H1 (cell line): Measurements from ENCODE around the gene AK5. TPM values are rescaled to one million over a fixed set of nuclear protein-coding genes. Genes with fewer than 3 reads are reported as not detected.

ENCODE experiments used
- CTCF ChIA-PET: fragments of 300-600 bp; sonication (Branson Sonifier 250); formaldehyde crosslinking; loops from one replicate; lab custom pipeline; 2021; ENCODE audit not compliant: partially characterized antibody; lab: Charles Lee
- POLR2A ChIA-PET: fragments of 300-600 bp; sonication (Branson Sonifier 250); formaldehyde crosslinking; loops from one replicate; lab custom pipeline; 2021; ENCODE audit warnings: inconsistent platforms; ENCODE audit not compliant: partially characterized antibody; lab: Charles Lee
- DNase-seq, 2 experiments: peaks; one replicate each; pipeline versions ENCODE4 v3.0.0 to v3.0.0-alpha.2; 2010 to 2022; ENCODE audit warnings: low spot score in 2 of 2, low read depth in 1 of 2, mixed read lengths in 1 of 2
- FAIRE-seq: peaks from 2 replicates; lab custom pipeline; 2011; peaks lifted over from hg19 to GRCh38; lab: Jason Lieb, UNC
- H2AFZ ChIP-seq: 2 replicates; pipeline ENCODE4 v1.8.1; 2012; ENCODE audit warnings: low read length, inconsistent platforms
- H2AK5ac ChIP-seq: 2 replicates; pipeline ENCODE4 v1.6.1; 2013; ENCODE audit warnings: low read depth, low read length
- H2BK120ac ChIP-seq: replicated peaks from 2 replicates; pipeline ENCODE3; 2013; ENCODE audit warnings: low read depth, low read length, inconsistent platforms
- H2BK12ac ChIP-seq: 2 replicates; pipeline ENCODE4 v1.6.1; 2013; ENCODE audit warnings: low read depth, low read length
- H2BK15ac ChIP-seq: 2 replicates; pipeline ENCODE4 v1.6.1; 2013; ENCODE audit warnings: low read length
- H2BK20ac ChIP-seq: 2 replicates; pipeline ENCODE4 v1.6.1; 2013; ENCODE audit warnings: low read length
- H2BK5ac ChIP-seq: 2 replicates; pipeline ENCODE4 v1.6.1; 2013; ENCODE audit warnings: low read depth, low read length
- H3K14ac ChIP-seq: 2 replicates; pipeline ENCODE4 v1.6.1; 2013; ENCODE audit warnings: inconsistent platforms; ENCODE audit not compliant: insufficient read length
- H3K18ac ChIP-seq: 2 replicates; pipeline ENCODE4 v1.6.1; 2013; ENCODE audit warnings: low read length; ENCODE audit errors: extremely low read depth
- H3K23ac ChIP-seq: 2 replicates; pipeline ENCODE4 v1.6.1; 2013; ENCODE audit warnings: inconsistent platforms; ENCODE audit not compliant: insufficient read length
- H3K23me2 ChIP-seq: 2 replicates; pipeline ENCODE4 v1.6.1; 2013; ENCODE audit warnings: low read depth, low read length
- H3K27ac ChIP-seq: 2 replicates; pipeline ENCODE4 v1.6.1; 2011; ENCODE audit warnings: low read depth, low read length, inconsistent platforms
- H3K27me3 ChIP-seq, 4 experiments: replicated peaks in 1 of 4; 1 replicate in 1 of 4; 2 replicates in 3 of 4; pipeline versions ENCODE4 v1.6.1 to v1.8.1; 2011 to 2013; ENCODE audit warnings: low read length in 3 of 4, mild to moderate bottlenecking in 3 of 4, inconsistent platforms in 2 of 4, mixed read lengths in 2 of 4, moderate library complexity in 1 of 4; ENCODE audit not compliant: control insufficient read depth in 3 of 4, insufficient read depth in 3 of 4; ENCODE audit errors: extremely low read depth in 1 of 4
- H3K36me3 ChIP-seq, 4 experiments: 2 replicates each; pipeline versions ENCODE4 v1.6.1 to v1.8.1; 2011 to 2013; ENCODE audit warnings: mild to moderate bottlenecking in 4 of 4, low read length in 3 of 4, moderate library complexity in 2 of 4, control low read depth in 1 of 4, inconsistent platforms in 1 of 4; ENCODE audit not compliant: insufficient read depth in 4 of 4, control insufficient read depth in 2 of 4
- H3K4ac ChIP-seq: replicated peaks from 2 replicates; pipeline ENCODE3; 2013; ENCODE audit warnings: low read length, low read depth, mixed read lengths, inconsistent platforms; ENCODE audit not compliant: insufficient read length
- H3K4me1 ChIP-seq, 4 experiments: replicated peaks in 1 of 4; 1 replicate in 1 of 4; 2 replicates in 3 of 4; pipeline versions ENCODE4 v1.6.1 to v1.8.1; 2011 to 2013; ENCODE audit warnings: low read length in 3 of 4, inconsistent platforms in 2 of 4, mixed read lengths in 1 of 4; ENCODE audit not compliant: insufficient read depth in 4 of 4, control insufficient read depth in 3 of 4
- H3K4me2 ChIP-seq, 2 experiments: 2 replicates each; pipeline versions ENCODE4 v1.6.1 to v1.8.1; 2011 to 2013; ENCODE audit warnings: low read depth in 2 of 2, low read length in 2 of 2, control low read depth in 1 of 2, inconsistent platforms in 1 of 2, mild to moderate bottlenecking in 1 of 2; ENCODE audit not compliant: insufficient read depth in 1 of 2
- H3K4me3 ChIP-seq, 4 experiments: fragments of 200-600, 300-600 bp in 1 of 4; sonication (generic), shearing (Covaris generic), sonication (Bioruptor Twin) in 1 of 4; 2 replicates each; pipeline versions ENCODE4 v1.5.1 to v1.8.1; 2011 to 2016; ENCODE audit warnings: low read length in 4 of 4, low read depth in 3 of 4, control low read depth in 2 of 4, inconsistent platforms in 2 of 4, mild to moderate bottlenecking in 2 of 4, mixed read lengths in 1 of 4, moderate library complexity in 1 of 4; ENCODE audit not compliant: insufficient read depth in 2 of 4; ENCODE audit errors: extremely low read depth in 1 of 4
- H3K56ac ChIP-seq: replicated peaks from 2 replicates; pipeline ENCODE3; 2013; ENCODE audit warnings: low read depth, mild to moderate bottlenecking, mixed read lengths, low read length, inconsistent platforms; ENCODE audit not compliant: insufficient read length
- H3K79me1 ChIP-seq: 2 replicates; pipeline ENCODE4 v1.6.1; 2013; ENCODE audit warnings: low read depth, low read length, control low read depth
- H3K79me2 ChIP-seq, 2 experiments: 2 replicates each; pipeline versions ENCODE4 v1.6.1 to v1.8.1; 2012 to 2013; ENCODE audit warnings: low read length in 2 of 2, mild to moderate bottlenecking in 2 of 2, inconsistent platforms in 1 of 2; ENCODE audit not compliant: insufficient read depth in 2 of 2, control insufficient read depth in 1 of 2
- H3K9ac ChIP-seq, 4 experiments: replicated peaks in 1 of 4; 1 replicate in 1 of 4; 2 replicates in 3 of 4; pipeline versions ENCODE4 v1.6.1 to v1.8.1; 2011 to 2013; ENCODE audit warnings: low read depth in 3 of 4, low read length in 3 of 4, control low read depth in 2 of 4, mild to moderate bottlenecking in 2 of 4, moderate library complexity in 2 of 4, inconsistent platforms in 1 of 4; ENCODE audit errors: extremely low read depth in 1 of 4
- H3K9me3 ChIP-seq, 2 experiments: 2 replicates each; pipeline versions ENCODE4 v1.6.1 to v1.8.1; 2012 to 2013; ENCODE audit warnings: mild to moderate bottlenecking in 2 of 2, moderate library complexity in 2 of 2, control low read depth in 1 of 2, inconsistent platforms in 1 of 2, low read depth in 1 of 2, low read length in 1 of 2, mixed read lengths in 1 of 2; ENCODE audit not compliant: insufficient read depth in 2 of 2
- H4K20me1 ChIP-seq, 2 experiments: replicated peaks in 1 of 2; 2 replicates each; pipeline versions ENCODE3 to v1.8.1; 2011 to 2013; ENCODE audit warnings: inconsistent platforms in 2 of 2, low read length in 2 of 2, mild to moderate bottlenecking in 1 of 2; ENCODE audit not compliant: insufficient read depth in 2 of 2, control insufficient read depth in 1 of 2
- H4K5ac ChIP-seq: 2 replicates; pipeline ENCODE4 v1.6.1; 2013; ENCODE audit warnings: low read length, low read depth, mixed read lengths, inconsistent platforms; ENCODE audit not compliant: insufficient read length
- H4K8ac ChIP-seq: 2 replicates; pipeline ENCODE4 v1.8.0; 2013; ENCODE audit warnings: mild to moderate bottlenecking, moderate library complexity, low read length, inconsistent platforms; ENCODE audit not compliant: insufficient read depth; ENCODE audit errors: extremely low read depth
- H4K91ac ChIP-seq: replicated peaks from 2 replicates; pipeline ENCODE3; 2013; ENCODE audit warnings: low read length, mixed read lengths, inconsistent platforms; ENCODE audit not compliant: insufficient read length
- BRCA1 ChIP-seq: IDR thresholded peaks from 2 replicates; pipeline ENCODE4 v1.6.1; 2012; ENCODE audit warnings: low read depth, low read length, improper control_type of control experiment
- CTCF ChIP-seq, 3 experiments: IDR thresholded peaks; 1 replicate in 2 of 3; 2 replicates in 1 of 3; pipeline versions ENCODE4 v1.5.1 to v1.6.1; 2011; ENCODE audit warnings: low read length in 3 of 3, mild to moderate bottlenecking in 3 of 3, inconsistent platforms in 2 of 3, low read depth in 1 of 3, moderate library complexity in 1 of 3; ENCODE audit not compliant: insufficient read depth in 1 of 3; ENCODE audit errors: control extremely low read depth in 1 of 3
- GABPA ChIP-seq: IDR thresholded peaks from 2 replicates; pipeline ENCODE4 v1.6.1; 2011; ENCODE audit warnings: mild to moderate bottlenecking, low read length, moderate library complexity, borderline replicate concordance; ENCODE audit not compliant: insufficient read depth
- JUN ChIP-seq: IDR thresholded peaks from 2 replicates; pipeline ENCODE4 v1.6.1; 2011; ENCODE audit warnings: low read depth, mild to moderate bottlenecking, improper control_type of control experiment, low read length
- MAFK ChIP-seq: IDR thresholded peaks from 2 replicates; pipeline ENCODE4 v1.6.1; 2012; ENCODE audit warnings: low read depth, mild to moderate bottlenecking, improper control_type of control experiment, low read length
- POLR2A ChIP-seq, 2 experiments: IDR thresholded peaks; 1 replicate in 1 of 2; 2 replicates in 1 of 2; pipeline ENCODE4 v1.6.1; 2011; ENCODE audit warnings: low read depth in 2 of 2, low read length in 2 of 2, mild to moderate bottlenecking in 2 of 2; ENCODE audit errors: control extremely low read depth in 1 of 2
- RFX5 ChIP-seq: IDR thresholded peaks from 2 replicates; pipeline ENCODE4 v1.6.1; 2011; ENCODE audit warnings: low read depth, low read length, improper control_type of control experiment, borderline replicate concordance
- WGBS, 2 experiments: shearing (Covaris generic) in 1 of 2; methylation state at CpG; one replicate each; pipeline versions ENCODE4 v1.1.6 to v1.1.7; 2013 to 2015; ENCODE audit warnings: low lambda C conversion rate in 2 of 2, mixed read lengths in 2 of 2, inconsistent platforms in 1 of 2, low coverage in 1 of 2, missing lambda C conversion rate in 1 of 2; ENCODE audit not compliant: insufficient replicate concordance in 2 of 2, insufficient coverage in 1 of 2, insufficient read length in 1 of 2; ENCODE audit errors: extremely low coverage in 1 of 2, missing lambda C conversion rate in 1 of 2; 5-methylcytosine and 5-hydroxymethylcytosine counted together
- polyA plus RNA-seq, 7 experiments: library from polyadenylated mRNA; depleted of rRNA in 3 of 7; stranded (reverse) in 5 of 7; unstranded in 2 of 7; fragments of >200 nt in 5 of 7; fragments of 200-250 nt in 2 of 7; gene quantifications; 1 replicate in 5 of 7; 2 replicates in 1 of 7; 4 replicates in 1 of 7; pipeline versions ENCODE4 v1.2.1 to v1.2.3, GENCODE V29; 2011 to 2013; ENCODE audit warnings: missing spikeins in 2 of 7, mixed read lengths in 2 of 7
- total RNA-seq: library from RNA; stranded (reverse); fragmentation: NEBNext Ultra II Directional; extraction: Animal tissue kit (Norgen Biotek cat#: 25700); gene quantifications from 2 replicates; pipeline ENCODE4 v1.2.1, GENCODE V29; 2021

Gene AK5
- total and polyA plus RNA-seq, 2 of the 8 experiments (the other 6 are each of a cell fraction or from before 2014, with no cell fraction given): 2.0 to 7.1 TPM

GRCh38 chr1:77550135-77550534 lies 268.3 kb downstream of the AK5 start:
- Histone ChIP-seq H2AK5ac (no peak overlapping the region), H3K79me2 (no peaks in the 10 kb centered on the region), H4K8ac (no peak overlapping the region), H3K14ac (no peak overlapping the region), H3K4me3 (no peak overlapping the region), H3K18ac (no peak overlapping the region), H3K27ac (no peak overlapping the region), H3K9ac (no peak overlapping the region), H2AFZ (no peak overlapping the region), H3K4ac (no peak overlapping the region), H2BK120ac (no peak overlapping the region), H4K5ac (no peak overlapping the region), H3K27me3 (peaks cover 0 to 1% (median 0%) of the 10 kb centered on the region in 4 experiments; a peak in 1 of 7 replicates), H2BK15ac (no peak overlapping the region), H2BK5ac (no peak overlapping the region), H3K23ac (no peak overlapping the region), H3K23me2 (no peaks in the 10 kb centered on the region), H3K36me3 (no peaks in the 10 kb centered on the region), H2BK12ac (no peak overlapping the region), H3K4me2 (no peak overlapping the region), H4K91ac (no peak overlapping the region), H3K9me3 (no peaks in the 10 kb centered on the region), H3K4me1 (no peaks in the 10 kb centered on the region), H4K20me1 (no peaks in the 10 kb centered on the region), H2BK20ac (no peak overlapping the region), H3K56ac (no peak overlapping the region), H3K79me1 (no peaks in the 10 kb centered on the region)
- TF ChIP-seq RFX5 (no peak), MAFK (peak; percentile 29; the same call in 1 of the 2 replicates), CTCF (IDR thresholded peaks at IDR 0.05; ENCODE audit: control extremely low read depth in 1 of 3, insufficient read depth in 1 of 3, low read depth in 1 of 3, low read length in 3 of 3) (no peak), GABPA (no peak), BRCA1 (no peak), POLR2A (IDR thresholded peaks at IDR 0.05; ENCODE audit: control extremely low read depth in 1 of 2, low read depth in 2 of 2, low read length in 2 of 2) (no peak), JUN (no peak)
- ChIA-PET POLR2A (no interaction called here), CTCF (interaction anchor here (0.6 to 1.7 kb wide), 5 partner anchors 17 to 1472 kb away, joined by 3 to 7 read pairs (median 3); no protein-coding TSS in a partner anchor)
- WGBS, 2 experiments: 89% methylated on average over 5 of the region's 5 CpGs; no CpG with 5 or more reads in 1 of the 2 experiments
- FAIRE-seq (no peak), DNase-seq (no peak)
